PC-9 (cell line): ENCODE measurements around the gene PACSIN1. TPM values are rescaled to one million over a fixed set of nuclear protein-coding genes. Genes with fewer than 3 reads are reported as not detected.

Source experiments
- BruUV-seq: library from RNA; stranded (reverse); fragments of 400-500 nt; replicated peaks from 2 replicates; lab custom pipeline; 2021; lab: Mats Ljungman, UMichigan
- CTCF ChIA-PET: fragments of 300-600 bp; sonication (Branson Sonifier 250); formaldehyde crosslinking; loops from one replicate; lab custom pipeline; 2022; ENCODE audit warnings: antibody characterized with exemption; lab: Charles Lee
- POLR2A ChIA-PET: fragments of 300-600 bp; sonication (Branson Sonifier 250); formaldehyde crosslinking; loops from one replicate; lab custom pipeline; 2022; ENCODE audit warnings: antibody characterized with exemption; ENCODE audit not compliant: unreplicated experiment; lab: Charles Lee
- DNase-seq, 2 experiments: peaks; one replicate each; pipeline versions ENCODE4 v3.0.0 to v3.0.0-alpha.2; 2015 to 2022; ENCODE audit warnings: mixed read lengths in 1 of 2
- H2AFZ ChIP-seq: fragments of 200-600 bp; sonication (generic); 2 replicates; pipeline ENCODE4 v1.8.1; 2017; ENCODE audit warnings: antibody characterized with exemption
- H3F3A ChIP-seq: fragments of 200-600 bp; sonication (generic); 2 replicates; pipeline ENCODE4 v1.8.1; 2017; ENCODE audit warnings: antibody characterized with exemption, mild to moderate bottlenecking, low read depth; ENCODE audit not compliant: insufficient read depth
- H3K27ac ChIP-seq: fragments of 200-600 bp; sonication (generic); 2 replicates; pipeline ENCODE4 v1.6.1; 2016; ENCODE audit warnings: mixed run types
- H3K27me3 ChIP-seq: fragments of 200-600 bp; sonication (generic); 2 replicates; pipeline ENCODE4 v1.6.1; 2016; ENCODE audit warnings: low read depth, mixed run types; ENCODE audit not compliant: insufficient read depth
- H3K36me3 ChIP-seq: fragments of 200-600 bp; sonication (generic); 2 replicates; pipeline ENCODE4 v1.6.1; 2016; ENCODE audit warnings: low read depth, mixed run types
- H3K4me1 ChIP-seq: fragments of 200-600 bp; sonication (generic); replicated peaks from 2 replicates; pipeline ENCODE4 v1.6.1; 2016; ENCODE audit warnings: mixed run types; ENCODE audit not compliant: insufficient read depth
- H3K4me2 ChIP-seq: fragments of 200-600 bp; sonication (generic); 2 replicates; pipeline ENCODE4 v1.6.1; 2017; ENCODE audit warnings: mixed run types
- H3K4me3 ChIP-seq: fragments of 200-600 bp; sonication (generic); 2 replicates; pipeline ENCODE4 v1.6.1; 2016; ENCODE audit warnings: mixed run types
- H3K79me2 ChIP-seq: fragments of 200-600 bp; sonication (generic); 2 replicates; pipeline ENCODE4 v1.6.1; 2017; ENCODE audit warnings: low read depth, mixed run types
- H3K9me2 ChIP-seq: fragments of 200-600 bp; sonication (generic); 2 replicates; pipeline ENCODE4 v1.8.1; 2017; ENCODE audit warnings: mild to moderate bottlenecking; ENCODE audit not compliant: insufficient read depth
- H3K9me3 ChIP-seq: fragments of 200-600 bp; sonication (generic); 2 replicates; pipeline ENCODE4 v1.8.1; 2016; ENCODE audit warnings: low read depth; ENCODE audit not compliant: insufficient read depth
- H4K20me1 ChIP-seq: fragments of 200-600 bp; sonication (generic); 2 replicates; pipeline ENCODE4 v1.8.1; 2017; ENCODE audit not compliant: insufficient read depth
- EZH2 ChIP-seq: fragments of 200-600 bp; sonication (generic); IDR thresholded peaks from 2 replicates; pipeline ENCODE4 v1.8.0; 2017; ENCODE audit warnings: antibody characterized with exemption, low read depth
- intact Hi-C: fragments of 100-400 bp; cut with micrococcal nuclease; formaldehyde crosslinking; loops from one replicate; pipeline ENCODE4 v1.10.0; 2022; ENCODE audit not compliant: unreplicated experiment
- total RNA-seq: library from RNA; stranded (reverse); gene quantifications from 2 replicates; pipeline ENCODE4 v1.2.3, GENCODE V29; 2021
- TF ChIP-seq, protein P1 (sequence below): fragments of 200-600 bp; sonication (generic); conservative IDR thresholded peaks from 2 replicates; pipeline ENCODE4 v1.6.1; 2017; ENCODE audit warnings: mixed run types, antibody characterized with exemption, mild to moderate bottlenecking, moderate library complexity

Gene PACSIN1
- total RNA-seq, 1 experiment from 2014 or later, result 5.0 TPM

DNA sequence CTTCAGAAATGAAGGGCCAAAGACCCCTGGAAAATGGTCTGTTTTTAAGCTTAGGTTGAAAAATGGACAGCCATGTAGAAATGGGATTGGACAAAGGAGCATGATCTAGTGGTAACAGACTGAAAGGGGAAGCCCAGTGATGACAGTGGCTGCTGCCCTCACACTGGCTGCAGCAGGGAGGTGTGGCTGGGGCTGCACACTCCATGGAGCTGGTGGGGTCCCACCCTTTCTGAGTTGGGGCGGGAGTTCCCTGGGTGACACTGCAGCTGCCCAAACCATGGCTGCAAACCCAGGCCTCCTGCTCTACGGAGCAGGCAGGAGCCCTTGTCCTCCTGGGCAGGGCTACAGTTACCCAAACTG lies 8.5 kb upstream of the PACSIN1 start:
- CTCF ChIA-PET, result no interaction called here
- Histone ChIP-seq H3K9me2 (no peaks in the 10 kb centered on the region), H3K4me2 (no peak overlapping the region), H4K20me1 (no peaks in the 10 kb centered on the region), H3K9me3 (no peaks in the 10 kb centered on the region), H3F3A (peaks cover 24% of the 10 kb centered on the region; the same call in 1 of the 2 replicates), H3K27me3 (no peaks in the 10 kb centered on the region), H2AFZ (no peak overlapping the region), H3K4me1 (peaks cover 11% of the 10 kb centered on the region), H3K79me2 (no peaks in the 10 kb centered on the region), H3K27ac (no peak overlapping the region), H3K36me3 (no peaks in the 10 kb centered on the region), H3K4me3 (no peak overlapping the region)
- POLR2A ChIA-PET, result no interaction called here
- BruUV-seq, result no TSS peak
- DNase-seq, result no peak
- intact Hi-C loops, result no loop called here
- TF ChIP-seq, protein P1, sequence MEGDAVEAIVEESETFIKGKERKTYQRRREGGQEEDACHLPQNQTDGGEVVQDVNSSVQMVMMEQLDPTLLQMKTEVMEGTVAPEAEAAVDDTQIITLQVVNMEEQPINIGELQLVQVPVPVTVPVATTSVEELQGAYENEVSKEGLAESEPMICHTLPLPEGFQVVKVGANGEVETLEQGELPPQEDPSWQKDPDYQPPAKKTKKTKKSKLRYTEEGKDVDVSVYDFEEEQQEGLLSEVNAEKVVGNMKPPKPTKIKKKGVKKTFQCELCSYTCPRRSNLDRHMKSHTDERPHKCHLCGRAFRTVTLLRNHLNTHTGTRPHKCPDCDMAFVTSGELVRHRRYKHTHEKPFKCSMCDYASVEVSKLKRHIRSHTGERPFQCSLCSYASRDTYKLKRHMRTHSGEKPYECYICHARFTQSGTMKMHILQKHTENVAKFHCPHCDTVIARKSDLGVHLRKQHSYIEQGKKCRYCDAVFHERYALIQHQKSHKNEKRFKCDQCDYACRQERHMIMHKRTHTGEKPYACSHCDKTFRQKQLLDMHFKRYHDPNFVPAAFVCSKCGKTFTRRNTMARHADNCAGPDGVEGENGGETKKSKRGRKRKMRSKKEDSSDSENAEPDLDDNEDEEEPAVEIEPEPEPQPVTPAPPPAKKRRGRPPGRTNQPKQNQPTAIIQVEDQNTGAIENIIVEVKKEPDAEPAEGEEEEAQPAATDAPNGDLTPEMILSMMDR, result no peak
- TF ChIP-seq EZH2, result no peak

DNA sequence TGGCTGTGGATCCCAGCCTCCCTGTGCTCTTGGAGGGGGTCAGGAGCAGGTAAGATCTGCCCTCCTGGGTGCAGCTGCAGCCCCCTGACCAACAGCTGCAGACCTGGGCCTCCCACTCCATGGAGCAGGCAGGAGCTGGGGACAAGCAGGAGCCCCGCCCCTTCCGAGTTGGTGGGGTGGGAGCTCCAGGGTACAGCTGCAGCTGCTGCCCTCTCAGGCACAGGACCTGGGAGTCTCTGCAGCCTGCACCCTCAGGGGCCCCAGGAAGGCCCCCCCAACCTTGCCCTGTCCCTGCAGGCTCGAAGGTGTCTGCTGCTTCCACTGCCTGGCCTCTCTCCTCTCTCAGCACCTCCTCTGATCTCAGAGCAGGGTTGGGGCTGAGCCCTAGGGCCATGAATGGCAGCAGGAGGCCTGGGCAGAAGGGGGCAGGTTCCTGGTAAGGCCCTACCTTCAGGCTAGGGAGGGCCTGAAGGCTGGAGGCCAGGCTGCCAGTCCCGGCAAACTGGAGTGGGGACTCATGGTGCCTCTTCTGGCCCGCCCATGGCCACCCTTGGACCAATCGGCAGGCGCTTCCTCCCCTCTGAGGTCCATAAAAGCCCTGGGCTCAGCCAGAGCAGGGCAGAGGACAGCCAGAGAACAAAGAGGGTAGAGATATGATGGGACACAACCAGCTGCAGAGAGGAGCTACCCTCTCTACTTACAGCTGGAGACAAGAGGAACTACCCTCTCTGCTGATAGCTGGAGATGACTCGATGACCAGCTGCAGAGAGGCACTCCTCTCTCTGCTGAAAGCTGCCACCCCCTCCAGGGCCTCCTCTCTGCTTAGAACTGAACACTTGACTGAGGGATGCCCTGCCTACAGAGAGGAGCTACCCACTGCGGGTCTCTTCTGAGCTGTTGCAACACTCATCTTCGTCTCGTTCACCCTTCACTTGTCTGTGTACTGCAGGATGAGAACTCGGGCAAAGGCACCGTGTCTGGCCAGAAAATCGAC lies 7.8 kb upstream of the PACSIN1 start:
- ChIA-PET CTCF (interaction anchor here (1.0 to 1.8 kb wide), 2 partner anchors 43 to 151 kb away, joined by 5 to 7 read pairs; no protein-coding TSS in a partner anchor), POLR2A (interaction anchor here (0.6 kb wide), 1 partner anchor 907 kb away, joined by 6 read pairs; no protein-coding TSS in a partner anchor)
- H3K79me2 ChIP-seq, result no peaks in the 10 kb centered on the region

More for the DNA sequence above, 7.8 kb upstream of the PACSIN1 start:
- Histone ChIP-seq H3K4me2 (no peak overlapping the region), H3K4me1 (peaks cover 15% of the 10 kb centered on the region), H3K27me3 (no peaks in the 10 kb centered on the region), H3K9me3 (no peaks in the 10 kb centered on the region), H3F3A (peaks cover 30% of the 10 kb centered on the region), H3K9me2 (no peaks in the 10 kb centered on the region), H3K4me3 (no peak overlapping the region), H4K20me1 (no peaks in the 10 kb centered on the region), H2AFZ (no peak overlapping the region), H3K27ac (no peak overlapping the region), H3K36me3 (no peaks in the 10 kb centered on the region)
- no peak for TF ChIP-seq EZH2
- TF ChIP-seq, protein P1, result no peak
- peak; percentile 19 to 48 for DNase-seq
- BruUV-seq, result no TSS peak
- intact Hi-C loops, result no loop called here
